GM12878 (cell line): Measurements from ENCODE around the gene CNIH2.
"Not testable (repeated sequence)": the region's sequence is repeated elsewhere in the genome, so short reads cannot be mapped to it uniquely, and the experiment has no call there.

Experiments used
- NFIC ChIP-seq: IDR thresholded peaks from 2 replicates; pipeline ENCODE4 v1.6.1; 2012; ENCODE audit warnings: low read depth, mild to moderate bottlenecking, inconsistent platforms, low read length, moderate library complexity
- PBX3 ChIP-seq: IDR thresholded peaks from 2 replicates; pipeline ENCODE4 v1.6.1; 2011; ENCODE audit warnings: mild to moderate bottlenecking, low read depth, low read length, moderate library complexity; ENCODE audit not compliant: insufficient replicate concordance
- PKNOX1 ChIP-seq: fragments of 450-650 bp; IDR thresholded peaks from 2 replicates; pipeline ENCODE4 v1.6.1; 2016; ENCODE audit warnings: mild to moderate bottlenecking
- POLR2A ChIP-seq: IDR thresholded peaks from 2 replicates; pipeline ENCODE4 v1.6.1; 2011; ENCODE audit warnings: low read depth, mild to moderate bottlenecking, low read length
- POLR2AphosphoS5 ChIP-seq: IDR thresholded peaks from 2 replicates; pipeline ENCODE4 v1.6.1; 2011; ENCODE audit warnings: mild to moderate bottlenecking, low read length, inconsistent platforms
- RAD21 ChIP-seq: IDR thresholded peaks from 2 replicates; pipeline ENCODE4 v1.6.1; 2011; ENCODE audit warnings: mild to moderate bottlenecking, low read depth, low read length, moderate library complexity; ENCODE audit not compliant: insufficient read depth
- SMC3 ChIP-seq: IDR thresholded peaks from 2 replicates; pipeline ENCODE4 v1.6.1; 2011; ENCODE audit warnings: low read length, improper control_type of control experiment, borderline replicate concordance
- TCF7 ChIP-seq: IDR thresholded peaks from 2 replicates; pipeline ENCODE4 v1.6.1; 2014; ENCODE audit warnings: antibody characterized with exemption, borderline replicate concordance
- ZNF622 ChIP-seq: fragments of 450-650 bp; IDR thresholded peaks from 2 replicates; pipeline ENCODE4 v1.6.1; 2017; ENCODE audit warnings: mild to moderate bottlenecking, inconsistent platforms
- TF ChIP-seq, protein P1 (sequence below): IDR thresholded peaks from 2 replicates; pipeline ENCODE4 v1.6.1; 2012; ENCODE audit warnings: low read depth, low read length, improper control_type of control experiment

DNA sequence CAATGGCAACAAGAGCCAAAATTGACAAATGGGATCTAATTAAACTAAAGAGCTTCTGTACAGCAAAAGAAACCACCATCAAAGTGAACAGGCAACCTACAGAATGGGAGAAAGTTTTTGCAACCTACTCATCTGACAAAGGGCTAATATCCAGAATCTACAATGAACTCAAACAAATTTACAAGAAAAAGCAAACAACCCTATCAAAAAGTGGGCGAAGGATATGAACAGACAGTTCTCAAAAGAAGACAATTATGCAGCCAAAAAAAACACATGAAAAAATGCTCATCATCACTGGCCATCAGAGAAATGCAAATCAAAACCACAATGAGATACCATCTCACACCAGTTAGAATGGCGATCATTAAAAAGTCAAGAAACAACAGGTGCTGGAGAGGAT lies 42.3 kb downstream of the CNIH2 start:
- not testable (repeated sequence) for TF ChIP-seq RAD21, SMC3, NFIC, PKNOX1, POLR2A, ZNF622, POLR2AphosphoS5, TCF7, PBX3
- TF ChIP-seq, protein P1, sequence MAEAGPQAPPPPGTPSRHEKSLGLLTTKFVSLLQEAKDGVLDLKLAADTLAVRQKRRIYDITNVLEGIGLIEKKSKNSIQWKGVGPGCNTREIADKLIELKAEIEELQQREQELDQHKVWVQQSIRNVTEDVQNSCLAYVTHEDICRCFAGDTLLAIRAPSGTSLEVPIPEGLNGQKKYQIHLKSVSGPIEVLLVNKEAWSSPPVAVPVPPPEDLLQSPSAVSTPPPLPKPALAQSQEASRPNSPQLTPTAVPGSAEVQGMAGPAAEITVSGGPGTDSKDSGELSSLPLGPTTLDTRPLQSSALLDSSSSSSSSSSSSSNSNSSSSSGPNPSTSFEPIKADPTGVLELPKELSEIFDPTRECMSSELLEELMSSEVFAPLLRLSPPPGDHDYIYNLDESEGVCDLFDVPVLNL: not testable (repeated sequence)
